ENCODE data around the gene LYZL1.

GRCh38 chr10:29255104-29255503 lies 33.8 kb upstream of the LYZL1 start:
- no peak for TF ChIP-seq EZH2 (IDR thresholded peaks at IDR 0.05; ENCODE audit: borderline replicate concordance, low read depth, low read length, poor library complexity, severe bottlenecking)
- TF ChIP-seq, protein P1, sequence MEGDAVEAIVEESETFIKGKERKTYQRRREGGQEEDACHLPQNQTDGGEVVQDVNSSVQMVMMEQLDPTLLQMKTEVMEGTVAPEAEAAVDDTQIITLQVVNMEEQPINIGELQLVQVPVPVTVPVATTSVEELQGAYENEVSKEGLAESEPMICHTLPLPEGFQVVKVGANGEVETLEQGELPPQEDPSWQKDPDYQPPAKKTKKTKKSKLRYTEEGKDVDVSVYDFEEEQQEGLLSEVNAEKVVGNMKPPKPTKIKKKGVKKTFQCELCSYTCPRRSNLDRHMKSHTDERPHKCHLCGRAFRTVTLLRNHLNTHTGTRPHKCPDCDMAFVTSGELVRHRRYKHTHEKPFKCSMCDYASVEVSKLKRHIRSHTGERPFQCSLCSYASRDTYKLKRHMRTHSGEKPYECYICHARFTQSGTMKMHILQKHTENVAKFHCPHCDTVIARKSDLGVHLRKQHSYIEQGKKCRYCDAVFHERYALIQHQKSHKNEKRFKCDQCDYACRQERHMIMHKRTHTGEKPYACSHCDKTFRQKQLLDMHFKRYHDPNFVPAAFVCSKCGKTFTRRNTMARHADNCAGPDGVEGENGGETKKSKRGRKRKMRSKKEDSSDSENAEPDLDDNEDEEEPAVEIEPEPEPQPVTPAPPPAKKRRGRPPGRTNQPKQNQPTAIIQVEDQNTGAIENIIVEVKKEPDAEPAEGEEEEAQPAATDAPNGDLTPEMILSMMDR (conservative IDR thresholded peaks at IDR 0.05; ENCODE audit: low read depth, low read length): no peak

Measured in A673 (cell line).